ENCODE data around the gene REC8.

REC8 gene

DNA sequence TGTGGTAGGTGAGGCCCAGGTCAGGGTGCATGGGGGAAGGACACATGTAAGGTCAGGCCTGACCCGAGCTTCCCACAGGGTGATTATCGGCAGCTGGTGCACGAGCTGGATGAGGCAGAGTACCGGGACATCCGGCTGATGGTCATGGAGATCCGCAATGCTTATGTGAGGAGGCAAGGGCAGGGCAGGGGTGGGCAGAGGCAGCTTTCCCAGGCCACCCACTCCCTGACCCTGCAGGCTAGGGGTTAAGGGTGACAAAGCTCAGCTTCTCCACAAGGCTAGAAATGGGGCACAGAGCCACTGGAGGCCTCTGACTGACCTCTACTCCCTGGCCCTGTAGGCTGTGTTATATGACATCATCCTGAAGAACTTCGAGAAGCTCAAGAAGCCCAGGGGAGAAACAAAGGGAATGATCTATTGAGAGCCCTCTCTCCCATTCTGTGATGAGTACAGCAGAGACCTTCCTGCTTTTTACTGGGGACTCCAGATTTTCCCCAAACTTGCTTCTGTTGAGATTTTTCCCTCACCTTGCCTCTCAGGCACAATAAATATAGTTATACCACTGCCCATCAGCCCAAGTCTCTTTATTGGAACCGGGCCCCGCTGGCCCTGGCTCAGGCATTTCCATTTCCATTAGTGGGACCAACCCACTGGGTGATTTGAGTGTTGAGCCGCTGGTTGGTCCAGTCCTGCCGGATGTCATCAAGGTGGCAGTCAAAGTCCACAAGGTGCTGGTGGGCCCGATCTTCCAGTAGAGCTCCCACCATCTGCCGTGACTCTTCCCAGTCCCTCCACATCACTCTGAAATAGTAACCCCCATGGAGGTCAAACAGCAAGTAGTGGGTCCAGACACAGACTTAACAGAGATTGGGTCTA, 33.2 kb upstream of the REC8 start:
- DNase-seq = no peak

DNA sequence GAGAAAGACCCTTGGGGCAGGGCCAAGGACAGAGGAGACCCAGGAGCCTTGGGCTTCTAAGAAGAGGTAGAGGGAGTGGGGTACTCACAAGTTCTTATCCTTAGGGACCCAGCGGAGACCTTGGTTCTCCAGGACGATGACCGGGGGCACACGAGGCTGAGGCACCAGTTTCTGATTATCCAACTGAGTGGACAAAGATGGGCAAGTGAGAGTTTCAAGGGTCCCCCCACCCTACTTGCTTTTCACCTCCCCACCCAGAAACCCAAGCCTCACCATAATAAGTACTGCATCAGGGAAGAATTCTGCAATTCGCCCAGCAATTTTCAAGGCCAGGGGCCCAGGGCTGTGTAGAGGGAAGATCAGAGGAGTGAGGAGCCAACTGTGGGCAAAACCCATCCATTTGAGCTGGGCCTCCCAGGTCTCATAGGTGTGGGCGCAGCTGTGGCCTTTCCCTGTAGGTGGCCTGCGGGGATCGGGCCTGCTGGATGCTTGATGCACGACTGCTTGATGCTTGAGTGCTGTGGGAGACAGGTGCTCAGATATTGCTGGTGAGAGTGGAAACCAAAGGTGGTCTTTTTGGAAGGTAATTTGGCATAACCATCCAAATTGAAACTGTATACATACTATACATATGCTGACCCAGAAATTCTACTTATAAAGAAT, 32.5 kb upstream of the REC8 start:
- DNase-seq = no peak

DNA sequence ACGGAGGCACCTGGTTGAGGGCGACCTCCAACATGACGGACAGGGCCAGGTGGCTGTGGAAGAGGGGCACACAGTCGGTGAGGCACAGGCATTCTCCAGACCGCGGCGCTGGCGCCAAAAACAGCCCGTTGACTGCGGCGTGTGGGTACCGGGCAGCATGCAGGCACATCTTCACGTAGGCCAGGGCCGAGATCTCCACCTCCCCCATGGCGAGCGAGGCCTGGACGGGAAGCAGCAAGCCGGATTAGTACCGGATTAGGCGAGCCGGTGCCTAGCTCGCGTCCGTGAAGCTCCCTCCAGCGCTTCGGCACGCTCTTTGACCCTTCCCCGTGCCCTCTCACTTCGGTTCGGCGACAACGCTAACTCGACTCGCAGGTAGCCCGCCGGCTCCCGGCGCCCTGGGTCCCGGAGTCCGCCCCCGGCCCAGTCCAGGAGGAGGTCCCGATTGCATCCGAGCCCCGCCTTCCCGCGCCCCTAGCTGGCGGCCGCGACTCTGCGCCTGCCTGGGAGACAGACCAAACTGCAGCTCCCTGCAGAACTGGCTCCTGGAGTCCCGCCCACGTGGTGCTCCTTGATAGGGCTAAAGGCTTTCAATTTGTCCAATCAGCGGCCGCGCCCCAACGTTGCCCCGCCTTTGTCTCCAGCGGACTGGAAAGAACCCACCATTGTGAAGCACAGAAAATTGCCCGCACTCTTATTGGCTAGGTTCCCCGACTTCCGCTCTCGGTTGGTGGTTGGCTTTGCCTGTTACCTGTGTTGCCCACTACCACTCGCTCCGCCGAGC, 30.6 kb upstream of the REC8 start, which contains the start of gene EMC9:
Gene EMC9, minus strand, starts transcription at position 495 of the 784 bp plus-strand sequence. Its CDS starts 287 bp downstream, at position 208.
- DNase-seq = peak; percentile 99

DNA sequence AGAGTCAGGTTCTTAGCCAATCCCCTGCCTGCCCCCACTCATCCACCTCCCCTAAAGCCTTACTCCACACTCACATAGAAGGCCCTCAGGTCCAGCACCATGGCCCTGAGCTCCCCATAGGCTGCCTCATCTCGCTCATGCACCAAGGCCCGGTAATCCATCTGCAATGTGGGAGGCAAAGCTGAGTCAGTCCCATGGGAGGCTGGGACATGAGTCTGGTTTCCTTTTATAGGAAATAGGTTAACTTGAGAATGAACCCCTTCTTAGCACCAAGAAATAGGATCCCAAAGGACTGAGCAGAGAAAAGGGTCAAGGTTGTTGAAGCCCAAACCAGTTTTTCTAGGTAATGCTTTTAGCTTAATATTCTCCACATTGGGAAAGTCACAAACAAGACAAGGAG, 28.4 kb upstream of the REC8 start:
- peak; percentile 74 for DNase-seq

DNA sequence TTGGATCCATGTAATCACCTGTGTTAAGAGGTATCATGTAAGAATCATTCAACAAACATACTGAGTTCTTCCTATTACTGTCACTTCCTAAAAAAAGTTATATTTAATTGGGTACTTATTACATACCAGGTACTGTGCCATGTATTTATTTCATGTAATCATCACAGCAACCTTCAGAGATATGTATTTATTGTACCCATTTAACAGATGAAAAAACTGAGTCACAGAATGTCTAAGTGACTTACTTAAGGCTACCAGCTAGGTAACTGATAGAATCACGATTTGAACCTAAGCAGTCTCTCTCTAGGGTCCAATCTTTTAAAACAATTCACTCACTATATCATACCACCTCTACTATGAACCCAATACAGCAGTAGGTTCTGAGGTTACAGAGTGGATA, 27.4 kb upstream of the REC8 start:
- DNase-seq = no peak

DNA sequence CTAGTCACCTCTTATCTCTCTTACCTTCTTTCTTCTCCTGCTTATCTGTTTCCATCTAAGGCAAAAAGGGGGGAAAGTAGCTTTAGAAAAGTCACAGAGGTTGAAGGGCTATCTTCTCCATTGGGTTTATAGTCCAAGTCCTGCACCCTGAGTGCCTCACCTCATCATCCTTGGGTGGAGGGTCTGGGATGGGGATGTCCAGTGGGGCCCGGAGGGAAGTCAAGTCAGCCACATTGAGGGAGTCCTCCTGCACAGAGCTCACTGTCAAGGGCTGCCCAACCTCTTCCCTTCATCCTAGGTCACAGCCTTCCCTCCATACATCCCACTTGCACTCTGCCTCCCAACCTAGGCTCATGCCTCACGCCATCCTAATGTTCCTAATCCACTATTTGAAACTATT, 26.7 kb upstream of the REC8 start:
- no peak for DNase-seq

DNA sequence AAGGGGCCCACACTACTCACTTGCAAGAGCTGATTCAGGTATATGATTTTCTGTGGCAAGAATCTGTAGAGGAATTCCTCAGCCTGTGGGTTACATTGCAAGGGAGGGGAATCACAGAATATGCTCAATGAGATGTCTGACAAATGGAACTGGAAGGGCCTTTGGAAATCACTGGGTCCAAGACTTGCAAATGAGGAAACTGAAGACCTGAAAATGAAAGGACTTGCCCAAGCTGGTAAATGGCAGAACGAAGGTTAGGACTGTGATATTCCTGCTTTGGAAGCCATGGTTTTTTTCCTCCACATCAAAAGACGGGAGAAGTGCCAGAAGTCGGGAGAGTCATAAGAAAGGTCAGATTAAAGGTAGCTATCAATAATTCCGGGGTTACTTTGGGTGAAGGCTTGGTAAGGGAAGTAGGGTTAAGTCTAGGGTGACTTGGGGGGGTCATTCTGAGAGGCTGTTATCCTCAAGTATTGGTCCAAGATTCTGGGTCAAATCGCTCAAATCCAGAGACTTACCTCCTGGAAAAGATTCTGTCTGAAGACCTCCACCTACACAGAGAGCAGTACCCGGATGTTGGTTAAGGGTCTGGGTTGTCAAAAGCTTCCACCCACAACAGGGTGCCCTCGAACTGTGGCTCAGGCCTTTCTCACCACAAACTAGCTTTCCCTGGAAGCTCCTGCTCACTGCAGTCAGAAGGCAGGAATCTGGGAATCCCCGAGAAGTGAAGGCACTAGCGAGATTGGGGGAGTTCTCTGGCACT, 26.0 kb upstream of the REC8 start:
- no peak for DNase-seq

DNA sequence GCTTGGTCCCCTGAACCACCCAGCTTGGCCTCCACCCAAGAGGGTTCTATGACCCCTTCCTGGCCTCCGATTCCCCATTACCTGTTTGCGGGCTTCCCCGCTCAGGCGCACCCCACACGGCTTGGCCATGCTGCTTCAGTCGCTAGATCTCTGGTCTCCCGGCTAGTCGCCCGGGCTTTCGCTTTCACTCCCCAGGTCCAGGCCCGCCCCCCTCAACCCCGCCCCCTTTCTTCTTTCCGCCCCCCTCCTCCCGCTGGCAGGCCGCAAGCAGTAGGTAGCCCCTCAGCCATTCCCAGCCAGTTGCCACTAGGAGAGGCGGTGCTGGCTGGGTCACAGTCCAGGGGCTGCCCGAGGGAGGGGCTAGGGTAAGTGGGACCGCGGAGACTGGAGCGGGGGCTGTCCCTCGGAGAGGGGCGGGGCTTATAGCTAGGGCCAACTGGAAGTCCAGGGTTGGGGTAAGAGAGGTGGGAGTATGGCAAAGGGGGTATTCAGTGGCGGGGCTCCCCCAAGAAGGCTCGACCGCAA, 25.4 kb upstream of the REC8 start, which contains the start of gene PSME2:
Gene PSME2, minus strand, starts transcription at position 158 of the 525 bp plus-strand sequence. Its CDS starts 29 bp downstream, at position 129.
- peak; percentile 97 for DNase-seq

DNA sequence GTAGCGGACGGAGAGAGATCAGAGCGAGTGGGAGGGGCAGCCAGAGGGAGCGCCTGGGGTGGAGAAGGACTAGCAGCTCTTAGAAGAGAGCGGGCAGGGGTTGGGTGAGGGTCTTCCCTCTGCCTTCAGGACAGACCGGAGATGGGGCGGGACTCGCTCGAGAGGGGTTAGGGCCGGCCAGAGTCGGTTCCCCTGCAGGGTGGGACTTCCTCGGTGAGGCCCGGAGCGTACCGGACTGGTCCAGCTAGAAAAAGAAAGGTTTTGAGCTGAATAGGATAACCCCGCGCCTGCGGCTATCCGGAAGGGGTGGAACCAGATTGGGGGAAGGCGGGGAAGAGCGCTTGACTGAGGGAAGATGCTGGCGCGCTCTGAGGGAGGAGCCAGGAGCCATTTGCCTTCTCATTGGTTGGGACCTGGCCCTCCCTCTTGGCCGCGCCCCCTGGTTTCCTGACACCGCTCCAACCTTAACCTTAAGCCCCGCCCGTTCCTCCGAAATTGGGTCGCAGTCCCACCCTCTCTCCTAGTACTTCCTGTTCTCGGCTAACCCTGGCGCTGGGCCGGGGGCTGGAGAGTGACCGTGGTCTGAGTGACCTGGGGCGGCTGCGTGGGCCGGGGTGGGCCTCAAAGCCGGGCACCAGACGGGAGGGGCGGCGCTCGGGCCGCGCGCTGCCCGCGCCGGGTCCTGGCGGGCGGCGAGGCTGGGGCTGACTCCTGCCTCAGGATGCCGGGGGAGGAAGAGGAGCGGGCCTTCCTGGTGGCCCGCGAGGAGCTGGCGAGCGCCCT, 24.7 kb upstream of the REC8 start, which contains the start of gene RNF31:
Gene RNF31, plus strand, starts transcription at position 521 of the 783 bp plus-strand sequence. Its CDS starts 201 bp downstream, at position 722.
- DNase-seq = peak; percentile 97

DNA sequence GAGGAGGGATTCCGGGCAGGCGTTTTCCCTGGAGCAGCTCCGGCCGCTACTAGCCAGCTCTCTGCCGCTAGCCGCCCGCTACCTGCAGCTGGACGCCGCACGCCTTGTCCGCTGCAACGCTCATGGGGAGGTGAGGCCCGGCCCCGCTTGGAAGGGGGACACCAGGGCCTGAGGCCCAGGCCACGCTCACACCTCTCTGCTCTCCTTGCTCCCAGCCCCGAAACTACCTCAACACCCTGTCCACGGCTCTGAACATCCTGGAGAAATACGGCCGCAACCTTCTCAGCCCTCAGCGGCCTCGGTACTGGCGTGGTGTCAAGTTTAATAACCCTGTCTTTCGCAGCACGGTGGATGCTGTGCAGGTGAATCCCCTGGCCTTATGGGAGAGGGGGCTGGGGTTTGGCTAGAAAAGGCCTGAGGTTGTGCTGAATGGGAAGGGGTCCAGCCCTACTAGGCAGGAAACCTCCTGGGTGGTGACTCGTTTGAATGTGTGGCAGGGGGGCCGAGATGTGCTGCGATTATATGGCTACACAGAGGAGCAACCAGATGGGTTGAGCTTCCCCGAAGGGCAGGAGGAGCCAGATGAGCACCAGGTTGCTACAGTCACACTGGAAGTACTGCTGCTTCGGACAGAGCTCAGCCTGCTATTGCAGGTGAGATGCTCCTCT, 24.0 kb upstream of the REC8 start:
- no peak for DNase-seq

DNA sequence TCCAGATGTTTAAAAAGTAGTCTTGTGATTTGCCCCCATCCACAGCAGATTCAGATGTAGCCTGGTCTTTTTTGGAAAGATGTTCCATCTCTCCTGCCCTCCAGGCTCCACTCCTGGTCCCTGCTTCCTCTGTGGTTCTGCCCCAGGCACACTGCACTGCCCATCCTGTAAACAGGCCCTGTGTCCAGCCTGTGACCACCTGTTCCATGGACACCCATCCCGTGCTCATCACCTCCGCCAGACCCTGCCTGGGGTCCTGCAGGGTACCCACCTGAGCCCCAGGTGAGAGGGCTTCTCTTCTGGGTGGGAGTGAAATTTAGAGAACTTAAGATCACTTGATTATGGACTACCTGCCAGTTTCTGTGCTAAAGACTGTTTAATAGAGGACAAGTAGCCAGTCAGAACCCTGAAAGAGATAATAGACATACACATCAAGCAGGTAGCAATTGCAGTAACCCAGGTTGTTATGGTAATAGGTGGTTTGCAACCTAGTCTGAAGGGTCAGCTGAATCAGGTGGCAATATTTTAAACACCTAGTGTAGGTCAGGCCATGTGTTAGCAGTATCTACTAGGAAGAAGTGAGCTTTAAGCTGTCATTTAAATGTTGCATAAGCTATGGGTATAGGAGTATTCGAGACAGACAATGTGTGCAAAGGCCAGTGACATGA, 22.4 kb upstream of the REC8 start:
- DNase-seq = no peak

DNA sequence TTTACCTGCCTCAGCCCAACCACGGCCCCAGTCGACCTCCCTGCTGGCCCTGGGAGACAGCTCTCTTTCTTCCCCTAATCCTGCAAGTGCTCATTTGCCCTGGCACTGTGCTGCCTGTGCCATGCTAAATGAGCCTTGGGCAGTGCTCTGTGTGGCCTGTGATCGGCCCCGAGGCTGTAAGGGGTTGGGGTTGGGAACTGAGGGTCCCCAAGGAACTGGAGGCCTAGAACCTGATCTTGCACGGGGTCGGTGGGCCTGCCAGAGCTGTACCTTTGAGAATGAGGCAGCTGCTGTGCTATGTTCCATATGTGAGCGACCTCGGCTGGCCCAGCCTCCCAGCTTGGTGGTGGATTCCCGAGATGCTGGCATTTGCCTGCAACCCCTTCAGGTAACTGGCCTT, 21.8 kb upstream of the REC8 start:
- no peak for DNase-seq

DNA sequence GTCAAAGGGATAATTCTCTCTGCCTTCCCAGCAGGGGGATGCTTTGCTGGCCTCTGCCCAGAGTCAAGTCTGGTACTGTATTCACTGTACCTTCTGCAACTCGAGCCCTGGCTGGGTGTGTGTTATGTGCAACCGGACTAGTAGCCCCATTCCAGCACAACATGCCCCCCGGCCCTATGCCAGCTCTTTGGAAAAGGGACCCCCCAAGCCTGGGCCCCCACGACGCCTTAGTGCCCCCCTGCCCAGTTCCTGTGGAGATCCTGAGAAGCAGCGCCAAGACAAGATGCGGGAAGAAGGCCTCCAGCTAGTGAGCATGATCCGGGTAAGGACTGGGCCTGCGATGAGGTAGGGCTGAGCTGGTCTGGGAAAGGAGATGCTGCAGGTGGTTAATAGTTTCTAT, 21.3 kb upstream of the REC8 start:
- no peak for DNase-seq

DNA sequence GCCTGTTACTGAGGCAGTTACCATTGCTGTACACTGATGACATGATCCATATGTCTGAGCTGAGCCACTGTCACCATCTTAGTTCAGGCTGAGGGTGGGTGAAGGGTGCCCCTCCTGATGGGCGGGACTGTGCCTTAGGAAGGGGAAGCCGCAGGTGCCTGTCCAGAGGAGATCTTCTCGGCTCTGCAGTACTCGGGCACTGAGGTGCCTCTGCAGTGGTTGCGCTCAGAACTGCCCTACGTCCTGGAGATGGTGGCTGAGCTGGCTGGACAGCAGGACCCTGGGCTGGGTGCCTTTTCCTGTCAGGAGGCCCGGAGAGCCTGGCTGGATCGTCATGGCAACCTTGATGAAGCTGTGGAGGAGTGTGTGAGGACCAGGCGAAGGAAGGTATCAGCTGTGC, 20.9 kb upstream of the REC8 start:
- DNase-seq = no peak

DNA sequence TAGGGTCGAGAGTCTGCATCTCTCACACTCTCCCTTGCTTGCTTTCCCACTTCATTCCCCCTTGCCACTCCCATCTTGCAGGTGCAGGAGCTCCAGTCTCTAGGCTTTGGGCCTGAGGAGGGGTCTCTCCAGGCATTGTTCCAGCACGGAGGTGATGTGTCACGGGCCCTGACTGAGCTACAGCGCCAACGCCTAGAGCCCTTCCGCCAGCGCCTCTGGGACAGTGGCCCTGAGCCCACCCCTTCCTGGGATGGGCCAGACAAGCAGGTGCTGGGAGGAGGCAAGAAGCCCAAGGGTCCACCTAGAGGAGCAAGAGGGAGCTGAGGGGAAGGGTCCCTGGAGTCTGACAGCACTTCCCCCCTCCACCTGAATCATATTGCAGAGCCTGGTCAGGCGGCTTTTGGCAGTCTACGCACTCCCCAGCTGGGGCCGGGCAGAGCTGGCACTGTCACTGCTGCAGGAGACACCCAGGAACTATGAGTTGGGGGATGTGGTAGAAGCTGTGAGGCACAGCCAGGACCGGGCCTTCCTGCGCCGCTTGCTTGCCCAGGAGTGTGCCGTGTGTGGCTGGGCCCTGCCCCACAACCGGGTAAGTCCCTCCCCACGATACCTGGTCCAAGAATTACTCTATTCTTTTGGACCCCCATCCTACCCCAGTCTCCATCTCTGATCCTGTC, 20.3 kb upstream of the REC8 start:
- no peak for DNase-seq

DNA sequence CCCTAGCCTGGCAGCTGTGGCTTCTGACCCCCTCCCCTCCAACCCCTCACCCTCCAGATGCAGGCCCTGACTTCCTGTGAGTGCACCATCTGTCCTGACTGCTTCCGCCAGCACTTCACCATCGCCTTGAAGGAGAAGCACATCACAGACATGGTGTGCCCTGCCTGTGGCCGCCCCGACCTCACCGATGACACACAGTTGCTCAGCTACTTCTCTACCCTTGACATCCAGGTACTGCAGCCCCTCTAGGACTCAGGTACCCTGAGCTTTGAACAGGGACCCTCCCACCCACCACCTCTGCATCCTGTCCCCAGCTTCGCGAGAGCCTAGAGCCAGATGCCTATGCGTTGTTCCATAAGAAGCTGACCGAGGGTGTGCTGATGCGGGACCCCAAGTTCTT, 16.8 kb upstream of the REC8 start:
- DNase-seq = no peak

DNA sequence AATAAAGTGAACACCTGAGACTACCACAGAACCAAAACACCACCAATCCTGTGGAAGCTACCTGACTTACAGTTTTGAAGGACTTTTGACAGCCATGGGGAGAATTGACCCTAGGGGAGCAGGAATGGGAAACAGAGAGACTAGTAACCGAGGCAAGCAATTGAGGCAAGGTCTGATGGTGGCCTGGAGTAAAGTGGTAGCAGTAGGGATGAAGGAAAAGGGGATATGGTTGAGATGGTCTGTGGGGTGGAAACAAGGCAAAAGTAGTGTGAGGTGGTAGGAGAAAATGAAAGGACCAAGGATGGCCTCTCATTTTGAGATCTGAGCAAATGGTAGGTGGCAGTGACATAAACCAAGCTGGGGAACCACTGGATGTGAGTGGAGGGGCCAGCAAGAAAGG, 15.0 kb upstream of the REC8 start:
- DNase-seq = no peak

DNA sequence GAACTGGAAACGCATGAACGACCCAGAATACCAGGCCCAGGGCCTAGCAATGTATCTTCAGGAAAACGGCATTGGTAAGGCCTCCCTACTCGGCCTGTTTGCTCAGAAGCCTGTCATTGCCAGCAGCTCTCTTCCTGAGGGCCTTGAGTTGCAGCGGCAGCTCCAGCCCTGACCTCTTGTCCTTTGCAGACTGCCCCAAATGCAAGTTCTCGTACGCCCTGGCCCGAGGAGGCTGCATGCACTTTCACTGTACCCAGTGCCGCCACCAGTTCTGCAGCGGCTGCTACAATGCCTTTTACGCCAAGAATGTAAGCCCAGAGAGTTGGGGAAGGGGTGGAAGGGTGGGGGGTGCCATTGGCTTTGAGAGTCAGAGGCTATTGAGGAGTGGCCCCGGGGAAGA, 14.5 kb upstream of the REC8 start:
- no peak for DNase-seq

DNA sequence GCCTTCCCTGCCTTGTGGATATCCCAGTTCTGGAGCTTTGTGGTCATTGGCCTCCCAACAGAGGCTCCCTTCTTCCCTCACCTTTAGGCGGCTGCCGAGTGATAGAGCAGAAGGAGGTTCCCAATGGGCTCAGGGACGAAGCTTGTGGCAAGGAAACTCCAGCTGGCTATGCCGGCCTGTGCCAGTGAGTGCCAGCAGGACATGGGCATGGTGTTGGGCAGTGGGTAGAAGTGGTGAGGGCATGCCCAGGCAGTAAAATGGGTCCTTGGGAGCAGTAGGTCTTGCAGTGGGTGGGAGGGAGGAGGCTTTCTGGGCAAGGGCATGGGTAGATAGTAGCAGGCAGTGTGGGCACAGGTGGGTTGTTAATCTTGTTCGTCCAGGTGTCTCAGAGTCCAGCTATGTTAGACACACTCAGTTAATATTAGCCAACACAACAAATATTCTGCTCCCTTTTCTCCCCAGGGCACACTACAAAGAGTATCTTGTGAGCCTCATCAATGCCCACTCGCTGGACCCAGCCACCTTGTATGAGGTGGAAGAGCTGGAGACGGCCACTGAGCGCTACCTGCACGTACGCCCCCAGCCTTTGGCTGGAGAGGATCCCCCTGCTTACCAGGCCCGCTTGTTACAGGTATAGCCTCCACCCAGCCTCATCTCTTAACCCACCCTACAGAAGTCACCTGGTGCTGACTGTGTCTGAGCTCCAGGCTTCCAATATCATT, 11.9 kb upstream of the REC8 start:
- DNase-seq = no peak
